Dedifferentiated amniotic fluid mesenchymal stem cell (primary cell): Measurements from ENCODE around the gene CD72.
"Not testable (repeated sequence)": the region's sequence is repeated elsewhere in the genome, so short reads cannot be mapped to it uniquely, and the experiment has no call there.

Experiments used
- DNase-seq: peaks from one replicate; pipeline ENCODE4 v3.0.0-alpha.2; 2016; ENCODE audit errors: extremely low spot score

The CD72 gene

GRCh38 chr9:35593581-35593980, 24.6 kb downstream of the CD72 start:
- no peak for DNase-seq

DNA sequence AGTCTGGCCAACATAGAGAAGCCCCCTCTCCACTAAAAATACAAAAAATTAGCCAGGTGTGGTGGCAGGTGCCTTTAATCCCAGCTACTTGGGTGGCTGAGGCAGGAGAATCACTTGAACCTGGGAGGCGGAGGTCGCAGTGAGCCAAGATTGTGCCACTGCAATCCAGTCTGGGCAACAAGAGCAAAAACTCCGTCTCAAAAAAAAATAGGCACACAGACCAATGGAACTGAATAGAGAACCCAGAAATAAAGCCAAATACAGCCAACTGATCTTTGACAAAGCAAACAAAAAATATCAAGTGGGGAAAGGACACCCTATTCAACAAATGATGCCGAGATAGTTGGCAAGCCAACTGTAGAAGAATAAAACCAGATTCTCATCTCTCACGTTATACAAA, 29.7 kb downstream of the CD72 start:
- not testable (repeated sequence) for DNase-seq

- not testable (repeated sequence) for DNase-seq
Observed at GRCh38 chr9:35584681-35585080, 33.5 kb downstream of the CD72 start.

DNA sequence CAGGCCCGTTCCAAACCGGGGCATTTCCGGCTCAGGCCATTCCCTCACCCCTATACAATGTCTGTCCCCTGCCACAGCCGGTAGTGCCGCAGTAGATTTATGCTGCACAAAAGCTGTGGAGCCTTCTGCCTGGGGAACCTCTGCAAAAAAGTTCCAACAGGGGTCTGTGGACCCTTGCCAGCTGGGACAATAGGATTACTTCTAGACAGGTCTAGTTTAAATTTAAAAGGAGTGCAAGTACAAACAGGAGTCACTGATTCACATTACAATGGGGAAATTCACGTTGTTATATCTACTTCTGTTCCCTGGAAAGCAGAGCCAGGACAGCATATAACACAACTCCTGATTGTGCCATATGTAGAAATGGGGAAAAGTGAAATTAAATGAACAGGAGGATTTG, 34.7 kb downstream of the CD72 start:
- DNase-seq, result not testable (repeated sequence)

DNA sequence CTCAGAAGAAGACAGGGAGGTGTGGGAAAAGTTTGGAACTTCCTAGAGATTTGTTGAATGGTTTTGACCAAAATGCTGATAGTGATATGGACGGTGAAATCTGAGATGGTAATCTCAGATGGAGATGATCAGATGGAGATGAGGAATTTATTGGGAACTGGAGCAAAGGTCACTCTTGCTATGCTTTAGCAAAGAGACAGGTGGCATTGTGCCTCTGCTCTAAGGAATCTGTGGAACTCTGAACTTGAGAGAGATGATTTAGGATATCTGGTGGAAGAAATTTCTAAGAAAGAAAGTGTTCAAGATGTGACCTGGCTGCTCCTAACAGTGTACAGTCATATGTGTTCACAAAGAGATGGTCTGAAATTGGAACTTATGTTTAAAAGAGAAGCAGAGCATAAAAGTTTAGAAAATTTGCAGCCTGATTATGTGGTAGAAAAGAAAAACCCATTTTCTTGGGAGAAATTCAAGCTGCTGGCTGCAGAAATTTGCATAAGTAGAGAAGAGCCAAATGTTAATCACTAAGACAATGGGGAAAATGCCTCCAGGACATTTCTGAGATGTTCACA, 38.5 kb downstream of the CD72 start:
- DNase-seq, result not testable (repeated sequence)

DNA sequence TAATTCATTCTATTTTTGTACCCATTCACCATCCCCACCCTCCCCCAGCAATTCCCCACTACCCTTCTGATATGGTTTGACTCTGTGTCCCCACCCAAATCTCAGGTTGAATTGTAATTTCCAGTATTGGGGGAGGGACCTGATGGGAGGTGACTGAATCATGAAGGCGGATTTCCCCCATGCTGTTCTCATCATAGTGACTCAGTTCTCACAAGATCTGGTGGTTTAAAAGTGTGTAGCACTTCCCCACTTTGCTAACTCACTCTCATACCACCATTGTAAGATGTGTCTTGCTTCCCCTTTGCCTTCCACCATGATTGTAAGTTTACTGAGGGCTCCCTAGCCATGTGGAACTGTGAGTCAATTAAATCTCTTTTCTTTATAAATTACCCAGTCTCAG, 39.1 kb downstream of the CD72 start:
- no peak for DNase-seq

DNA sequence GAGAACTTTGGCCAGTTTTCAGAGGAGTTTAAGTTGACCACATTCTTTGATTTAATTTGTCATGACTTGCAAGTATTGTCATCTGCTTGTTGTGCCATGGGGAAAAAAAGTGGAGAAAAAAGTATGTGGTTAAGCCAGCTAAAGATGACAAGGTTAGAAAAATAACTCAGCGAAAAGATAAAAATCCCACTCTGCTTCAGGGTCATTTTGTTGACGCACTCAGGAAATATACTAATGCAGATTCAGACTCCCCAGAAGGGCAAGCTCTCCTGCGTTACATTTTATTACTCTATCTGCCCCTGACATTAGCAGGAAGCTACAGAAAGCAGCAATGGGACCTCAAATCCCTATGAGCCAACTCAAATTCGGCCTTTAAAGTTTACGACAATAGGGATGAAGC, 40.7 kb downstream of the CD72 start:
- DNase-seq, result no peak

GRCh38 chr9:35575478-35575877, 42.7 kb downstream of the CD72 start:
- no peak for DNase-seq

GRCh38 chr9:35574578-35575122, 43.6 kb downstream of the CD72 start:
- DNase-seq, result no peak

DNA sequence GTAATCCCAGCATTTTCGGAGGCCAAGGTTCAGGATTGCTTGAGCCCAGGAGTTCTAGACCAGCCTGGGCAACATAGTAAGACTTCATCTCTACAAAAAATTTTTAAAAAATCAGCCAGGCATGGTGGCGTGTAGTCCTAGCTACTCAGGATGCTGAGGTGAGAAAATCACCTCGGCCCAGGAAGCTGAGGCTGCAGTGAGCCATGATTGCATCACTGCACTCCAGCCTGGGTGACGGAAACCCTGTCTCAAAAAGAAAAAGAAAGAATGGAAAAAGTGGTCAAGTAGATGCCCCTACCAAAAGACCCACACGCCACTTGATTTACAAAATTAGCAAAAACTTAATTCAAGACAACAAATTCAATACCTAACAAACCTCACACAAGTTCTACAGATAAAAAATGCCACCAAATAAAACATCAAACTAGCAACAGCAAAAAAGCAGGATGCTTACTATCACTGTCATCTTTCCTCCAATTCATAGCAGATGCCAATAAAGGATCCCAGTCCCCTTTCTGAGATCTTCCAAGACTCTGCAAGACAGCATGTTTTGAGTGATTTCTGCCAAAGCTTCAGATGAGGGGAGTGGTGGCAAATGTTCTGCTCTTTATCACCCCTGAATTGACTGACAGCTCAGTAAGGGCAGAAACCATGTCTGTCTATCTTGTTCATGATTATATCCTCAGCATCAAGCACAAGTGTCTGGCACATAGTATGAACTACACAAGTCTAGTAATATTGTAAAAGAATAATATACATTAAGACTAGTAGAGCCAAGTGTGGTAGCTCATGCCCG, 47.3 kb downstream of the CD72 start:
- DNase-seq, result no peak

GRCh38 chr9:35569206-35569605, 49.0 kb downstream of the CD72 start:
- DNase-seq, result no peak

DNA sequence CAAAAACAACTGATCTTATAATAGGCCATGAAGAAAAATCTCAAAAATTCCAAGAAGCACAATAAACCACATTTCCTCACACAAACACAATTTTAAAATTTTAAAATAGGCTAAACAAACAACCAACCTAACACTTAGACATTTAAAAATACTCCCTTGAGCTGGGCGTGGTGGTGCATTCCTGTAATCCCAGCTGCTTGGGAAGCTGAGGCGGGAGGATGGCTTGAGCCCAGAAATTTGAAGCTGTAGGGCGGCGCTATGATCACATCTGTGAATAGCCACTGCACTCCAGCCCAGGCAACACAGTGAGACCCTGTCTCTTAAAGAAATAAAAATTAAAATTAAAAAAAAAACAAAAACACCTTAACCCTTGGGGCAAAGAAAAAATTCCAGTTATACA, 50.0 kb downstream of the CD72 start:
- no peak for DNase-seq

- peak; percentile 43 for DNase-seq
Observed at GRCh38 chr9:35566417-35566816, 51.8 kb downstream of the CD72 start.

DNA sequence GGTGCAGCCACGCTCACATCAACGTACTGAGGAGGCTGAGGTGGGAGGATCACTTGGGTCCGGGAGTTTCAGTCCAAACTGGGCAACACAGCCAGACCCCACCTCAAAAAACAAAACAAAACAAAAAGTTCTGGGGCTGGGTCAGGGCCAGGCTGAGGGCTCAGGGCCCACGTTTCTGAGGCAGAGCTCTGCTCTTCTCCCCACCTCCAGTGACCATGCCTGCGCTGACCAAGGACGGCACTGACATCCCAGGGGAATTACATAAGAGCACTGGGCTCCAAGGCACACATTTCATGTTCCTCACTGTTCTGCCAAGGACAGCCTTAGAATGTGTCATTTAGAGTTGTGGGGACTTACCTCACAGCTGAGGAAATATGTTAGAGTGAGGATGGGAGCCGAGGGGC, 53.6 kb downstream of the CD72 start:
- no peak for DNase-seq

GRCh38 chr9:35563791-35564197, 54.4 kb downstream of the CD72 start:
- DNase-seq, result no peak

DNA sequence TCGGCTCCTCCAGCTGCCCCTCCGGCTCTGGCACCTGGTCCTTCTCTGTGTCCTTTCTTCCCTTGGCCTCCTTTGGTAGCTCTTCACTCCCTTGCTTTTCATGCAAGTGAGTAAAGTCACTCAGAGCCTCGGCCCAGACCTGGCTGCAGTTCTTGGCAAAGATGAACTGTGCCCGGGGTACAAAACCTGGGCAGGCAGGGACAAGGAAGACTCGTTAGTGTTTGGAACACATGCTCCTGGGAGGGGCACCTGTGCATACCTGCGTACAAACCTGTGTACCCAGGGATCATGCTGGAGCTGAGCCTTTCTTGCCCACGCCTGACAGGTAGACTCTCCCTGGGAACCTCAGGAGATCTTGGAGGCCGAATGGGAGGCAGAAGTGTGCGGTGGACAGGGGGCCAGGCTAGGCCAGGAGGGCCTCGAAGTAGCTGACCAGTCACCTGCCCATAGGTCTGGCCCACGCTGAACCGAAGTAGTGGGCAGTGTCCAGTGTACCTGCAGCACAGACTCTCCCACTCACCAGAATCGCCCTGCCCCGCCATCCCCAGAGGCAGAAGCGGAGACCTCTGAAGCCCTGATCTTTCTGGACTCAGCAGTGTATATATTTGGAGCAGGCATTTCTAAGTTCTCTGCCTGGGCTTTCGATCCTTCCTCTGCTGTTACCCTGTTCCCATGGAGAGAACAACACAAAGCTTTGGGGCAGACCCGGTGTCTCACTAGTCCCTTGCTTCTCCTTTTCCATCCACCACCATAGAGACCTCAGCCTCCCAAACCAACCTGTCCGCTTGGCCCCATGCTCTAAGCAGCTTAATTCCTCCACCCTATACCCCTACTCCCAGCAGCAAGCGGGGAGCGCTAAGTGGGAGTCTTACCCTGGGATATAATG, 55.1 kb downstream of the CD72 start:
- DNase-seq, result no peak

DNA sequence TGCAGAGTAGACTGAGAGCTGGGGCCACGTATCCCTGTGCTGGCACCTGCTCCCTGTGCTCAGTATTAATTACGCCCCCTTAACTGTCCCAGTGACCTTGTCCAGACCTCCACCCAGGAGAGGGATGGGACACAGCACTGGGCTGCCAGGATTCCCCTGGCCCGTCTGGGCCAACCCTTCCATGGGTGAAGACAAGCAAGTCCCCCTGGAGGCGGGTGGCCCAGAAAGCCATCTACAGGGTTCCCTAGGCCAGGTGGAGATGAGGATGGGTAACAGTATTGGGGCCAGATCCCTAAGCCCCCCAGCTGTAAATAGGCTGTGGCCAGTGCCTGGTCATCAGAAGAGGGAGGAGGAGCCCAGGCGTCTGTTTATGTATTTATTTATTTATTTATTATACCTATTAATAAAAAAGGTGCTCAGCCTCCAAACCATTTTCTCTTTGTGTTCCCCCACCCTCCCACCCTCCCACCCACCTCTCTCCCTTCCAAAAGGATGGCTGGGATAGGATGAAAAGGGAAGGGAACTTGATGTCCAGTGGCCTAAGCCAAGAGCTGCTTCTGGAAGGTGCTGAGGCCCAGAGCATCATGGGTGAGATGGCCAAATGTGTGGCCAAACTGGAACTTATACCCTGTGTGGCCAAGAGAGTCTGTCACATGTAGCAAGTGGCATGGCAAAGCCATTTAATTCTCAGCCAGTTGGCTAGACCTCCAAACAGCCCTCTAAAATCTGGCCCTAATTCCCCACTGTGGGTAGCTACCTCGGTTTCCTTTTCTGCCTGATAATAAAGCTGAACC, 56.5 kb downstream of the CD72 start:
- no peak for DNase-seq

DNA sequence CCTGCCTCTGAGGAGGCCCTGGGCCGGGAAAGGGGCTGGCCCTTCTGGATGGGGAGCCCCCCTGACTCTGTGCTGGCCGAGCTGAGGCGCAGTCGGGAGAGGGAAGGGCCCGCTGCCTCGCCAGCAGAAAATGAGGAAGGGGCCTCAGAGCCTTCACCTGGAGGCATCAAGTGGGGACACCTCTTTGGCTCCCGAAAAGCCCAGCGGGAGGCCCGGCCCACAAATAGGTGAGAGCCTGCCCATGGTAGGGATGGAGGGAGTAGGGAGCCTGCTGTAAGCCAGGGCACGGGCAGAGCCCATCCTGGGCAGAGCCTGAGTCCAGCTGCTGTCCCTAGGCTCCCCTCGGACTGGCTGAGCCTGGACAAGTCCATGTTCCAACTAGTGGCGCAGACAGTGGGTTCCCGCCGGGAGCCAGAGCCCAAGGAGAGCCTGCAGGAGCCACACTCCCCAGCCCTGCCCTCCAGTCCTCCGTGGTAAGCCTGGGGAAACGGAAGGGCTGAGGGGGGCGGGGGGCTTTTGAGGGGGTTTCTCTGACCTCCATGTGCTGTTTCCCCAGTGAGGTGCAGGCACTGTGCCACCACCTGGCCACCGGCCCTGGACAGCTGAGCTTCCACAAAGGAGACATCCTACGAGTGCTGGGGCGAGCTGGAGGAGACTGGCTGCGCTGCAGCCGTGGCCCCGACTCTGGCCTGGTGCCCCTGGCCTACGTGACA, 57.4 kb downstream of the CD72 start:
- no peak for DNase-seq
